OCI-LY3 (cell line): Measurements from ENCODE around the gene PCYT1A.

ENCODE experiments used
- CTCF ChIP-seq: fragments of 200-600, 300-600 bp; sonication (generic); IDR thresholded peaks from 2 replicates; pipeline ENCODE4 v1.5.1; 2014; ENCODE audit warnings: antibody characterized with exemption, low read length, low read depth
- EZH2phosphoT487 ChIP-seq: fragments of 200-600 bp; shearing (Covaris generic); IDR thresholded peaks from 2 replicates; pipeline ENCODE4 v1.6.1; 2018; ENCODE audit warnings: antibody characterized with exemption, mixed run types, low read depth

GRCh38 chr3:196284396-196284795 lies 3.1 kb downstream of the PCYT1A start:
- TF ChIP-seq CTCF = no peak
- no peak for TF ChIP-seq EZH2phosphoT487
